PC-9 (cell line): Measurements from ENCODE around the gene VRTN. TPM values are rescaled to one million over a fixed set of nuclear protein-coding genes. Genes with fewer than 3 reads are reported as not detected.
"Not testable (repeated sequence)": the region's sequence is repeated elsewhere in the genome, so short reads cannot be mapped to it uniquely, and the experiment has no call there.

Experiments used
- BruUV-seq: library from RNA; stranded (reverse); fragments of 400-500 nt; replicated peaks from 2 replicates; lab custom pipeline; 2021; lab: Mats Ljungman, UMichigan
- CTCF ChIA-PET: fragments of 300-600 bp; sonication (Branson Sonifier 250); formaldehyde crosslinking; loops from one replicate; lab custom pipeline; 2022; ENCODE audit warnings: antibody characterized with exemption; lab: Charles Lee
- POLR2A ChIA-PET: fragments of 300-600 bp; sonication (Branson Sonifier 250); formaldehyde crosslinking; loops from one replicate; lab custom pipeline; 2022; ENCODE audit warnings: antibody characterized with exemption; ENCODE audit not compliant: unreplicated experiment; lab: Charles Lee
- DNase-seq, 2 experiments: peaks; one replicate each; pipeline versions ENCODE4 v3.0.0 to v3.0.0-alpha.2; 2015 to 2022; ENCODE audit warnings: mixed read lengths in 1 of 2
- H2AFZ ChIP-seq: fragments of 200-600 bp; sonication (generic); 2 replicates; pipeline ENCODE4 v1.8.1; 2017; ENCODE audit warnings: antibody characterized with exemption
- H3F3A ChIP-seq: fragments of 200-600 bp; sonication (generic); 2 replicates; pipeline ENCODE4 v1.8.1; 2017; ENCODE audit warnings: antibody characterized with exemption, mild to moderate bottlenecking, low read depth; ENCODE audit not compliant: insufficient read depth
- H3K27ac ChIP-seq: fragments of 200-600 bp; sonication (generic); 2 replicates; pipeline ENCODE4 v1.6.1; 2016; ENCODE audit warnings: mixed run types
- H3K27me3 ChIP-seq: fragments of 200-600 bp; sonication (generic); 2 replicates; pipeline ENCODE4 v1.6.1; 2016; ENCODE audit warnings: low read depth, mixed run types; ENCODE audit not compliant: insufficient read depth
- H3K36me3 ChIP-seq: fragments of 200-600 bp; sonication (generic); 2 replicates; pipeline ENCODE4 v1.6.1; 2016; ENCODE audit warnings: low read depth, mixed run types
- H3K4me1 ChIP-seq: fragments of 200-600 bp; sonication (generic); replicated peaks from 2 replicates; pipeline ENCODE4 v1.6.1; 2016; ENCODE audit warnings: mixed run types; ENCODE audit not compliant: insufficient read depth
- H3K4me2 ChIP-seq: fragments of 200-600 bp; sonication (generic); 2 replicates; pipeline ENCODE4 v1.6.1; 2017; ENCODE audit warnings: mixed run types
- H3K4me3 ChIP-seq: fragments of 200-600 bp; sonication (generic); 2 replicates; pipeline ENCODE4 v1.6.1; 2016; ENCODE audit warnings: mixed run types
- H3K79me2 ChIP-seq: fragments of 200-600 bp; sonication (generic); 2 replicates; pipeline ENCODE4 v1.6.1; 2017; ENCODE audit warnings: low read depth, mixed run types
- H3K9me2 ChIP-seq: fragments of 200-600 bp; sonication (generic); 2 replicates; pipeline ENCODE4 v1.8.1; 2017; ENCODE audit warnings: mild to moderate bottlenecking; ENCODE audit not compliant: insufficient read depth
- H3K9me3 ChIP-seq: fragments of 200-600 bp; sonication (generic); 2 replicates; pipeline ENCODE4 v1.8.1; 2016; ENCODE audit warnings: low read depth; ENCODE audit not compliant: insufficient read depth
- H4K20me1 ChIP-seq: fragments of 200-600 bp; sonication (generic); 2 replicates; pipeline ENCODE4 v1.8.1; 2017; ENCODE audit not compliant: insufficient read depth
- CTCF ChIP-seq: fragments of 200-600 bp; sonication (generic); conservative IDR thresholded peaks from 2 replicates; pipeline ENCODE4 v1.6.1; 2017; ENCODE audit warnings: mixed run types, antibody characterized with exemption, mild to moderate bottlenecking, moderate library complexity
- EZH2 ChIP-seq: fragments of 200-600 bp; sonication (generic); IDR thresholded peaks from 2 replicates; pipeline ENCODE4 v1.8.0; 2017; ENCODE audit warnings: antibody characterized with exemption, low read depth
- intact Hi-C: fragments of 100-400 bp; cut with micrococcal nuclease; formaldehyde crosslinking; loops from one replicate; pipeline ENCODE4 v1.10.0; 2022; ENCODE audit not compliant: unreplicated experiment
- total RNA-seq: library from RNA; stranded (reverse); gene quantifications from 2 replicates; pipeline ENCODE4 v1.2.3, GENCODE V29; 2021

VRTN gene
- total RNA-seq, 1 experiment from 2014 or later: not detected

- no peak overlapping the region for H3K27ac ChIP-seq
- TF ChIP-seq EZH2: no peak
- TF ChIP-seq CTCF: no peak
- POLR2A ChIA-PET: interaction anchor here (0.6 kb wide), 1 partner anchor 19 kb away, joined by 7 read pairs; no protein-coding TSS in a partner anchor
- H3K9me2 ChIP-seq: no peaks in the 10 kb centered on the region
- intact Hi-C loops: loop anchor here (1.0 to 10.0 kb wide), 4 partner anchors 154 to 582 kb away; no protein-coding TSS in a partner anchor
- CTCF ChIA-PET: interaction anchor here (0.6 kb wide), 1 partner anchor 171 kb away, joined by 3 read pairs; no protein-coding TSS in a partner anchor
- no peaks in the 10 kb centered on the region for H3K27me3 ChIP-seq
- no peak overlapping the region for H2AFZ ChIP-seq
- no peaks in the 10 kb centered on the region for H3K9me3 ChIP-seq
- H3K4me2 ChIP-seq: no peak overlapping the region
- BruUV-seq: no TSS peak
- no peak overlapping the region for H3K4me3 ChIP-seq
- no peaks in the 10 kb centered on the region for H3F3A ChIP-seq
- H3K4me1 ChIP-seq: no peaks in the 10 kb centered on the region
- H3K36me3 ChIP-seq: no peaks in the 10 kb centered on the region
- no peaks in the 10 kb centered on the region for H3K79me2 ChIP-seq
- no peaks in the 10 kb centered on the region for H4K20me1 ChIP-seq
- DNase-seq: no peak
These were observed 22.8 kb upstream of the VRTN start for GRCh38 chr14:74325446-74325845.

- no peaks in the 10 kb centered on the region for H3K79me2 ChIP-seq
- POLR2A ChIA-PET: interaction anchor here (0.6 to 0.7 kb wide), 2 partner anchors 150 to 240 kb away, joined by 3 to 4 read pairs; no protein-coding TSS in a partner anchor
- H3K4me2 ChIP-seq: no peak overlapping the region
- intact Hi-C loops: loop anchor here (5.0 to 10.0 kb wide), 2 partner anchors 278 to 581 kb away; no protein-coding TSS in a partner anchor
- TF ChIP-seq EZH2: no peak
- TF ChIP-seq CTCF: no peak
- H3K9me3 ChIP-seq: no peaks in the 10 kb centered on the region
- CTCF ChIA-PET: interaction anchor here (0.8 kb wide), 1 partner anchor 75 kb away, joined by 3 read pairs; no protein-coding TSS in a partner anchor
- no peak overlapping the region for H3K27ac ChIP-seq
- H3K4me3 ChIP-seq: no peak overlapping the region
- H2AFZ ChIP-seq: no peak overlapping the region
- no peaks in the 10 kb centered on the region for H3K27me3 ChIP-seq
- H3K4me1 ChIP-seq: no peaks in the 10 kb centered on the region
- BruUV-seq: no TSS peak
- H4K20me1 ChIP-seq: no peaks in the 10 kb centered on the region
- no peaks in the 10 kb centered on the region for H3F3A ChIP-seq
- H3K9me2 ChIP-seq: no peaks in the 10 kb centered on the region
- H3K36me3 ChIP-seq: no peaks in the 10 kb centered on the region
- DNase-seq: no peak
These were observed 21.7 kb upstream of the VRTN start for GRCh38 chr14:74326369-74327152.

- DNase-seq, H3K79me2 ChIP-seq, H3F3A ChIP-seq, H3K4me1 ChIP-seq, H3K4me3 ChIP-seq, H3K27ac ChIP-seq, H4K20me1 ChIP-seq, H3K4me2 ChIP-seq, H3K27me3 ChIP-seq, H3K36me3 ChIP-seq, BruUV-seq, H3K9me3 ChIP-seq, POLR2A ChIA-PET, H3K9me2 ChIP-seq, H2AFZ ChIP-seq: not testable (repeated sequence)
- CTCF ChIA-PET: interaction anchor here (0.7 kb wide), 1 partner anchor 454 kb away, joined by 6 read pairs; no protein-coding TSS in a partner anchor
- intact Hi-C loops: loop anchor here (5.0 to 10.0 kb wide), 2 partner anchors 275 to 577 kb away; no protein-coding TSS in a partner anchor
These were observed 18.2 kb upstream of the VRTN start for GRCh38 chr14:74329950-74330552.
